Tibial artery (tissue), 4 donors: ENCODE data around the gene HDAC4.

ENCODE experiments used
- DNase-seq, 2 donors: peaks; one replicate each; pipeline ENCODE4 v3.0.0-alpha.2; 2019
- H3K27ac ChIP-seq, 2 donors: fragments of 200-600 bp; sonication (generic) in 1 of 2; 1 replicate in 1 of 2; 2 replicates in 1 of 2; pipeline ENCODE4 v1.5.1; 2018 to 2019; ENCODE audit warnings: mild to moderate bottlenecking in 1 of 2
- H3K27me3 ChIP-seq, 2 donors: fragments of 200-600 bp; sonication (generic) in 1 of 2; one replicate each; pipeline versions ENCODE4 v1.5.1 to v1.6.0; 2016 to 2019
- H3K36me3 ChIP-seq, 3 donors: fragments of 200-600 bp; sonication (generic) in 2 of 3; one replicate each; pipeline ENCODE4 v1.5.1; 2016 to 2019; ENCODE audit warnings: mild to moderate bottlenecking in 2 of 3
- H3K4me1 ChIP-seq, 4 donors: fragments of 200-600 bp; sonication (generic) in 2 of 4; 1 replicate in 3 of 4; 2 replicates in 1 of 4; pipeline ENCODE4 v1.5.1; 2016 to 2019
- H3K4me3 ChIP-seq, 2 donors: fragments of 200-600 bp; sonication (generic) in 1 of 2; 1 replicate in 1 of 2; 2 replicates in 1 of 2; pipeline ENCODE4 v1.5.1; 2018 to 2019; ENCODE audit warnings: mild to moderate bottlenecking in 2 of 2
- H3K9me3 ChIP-seq, 3 donors: fragments of 200-600 bp; sonication (generic) in 1 of 3; one replicate each; pipeline ENCODE4 v1.5.1; 2016 to 2019
- intact Hi-C: fragments of 100-400 bp; cut with DNase I; formaldehyde crosslinking; loops from one replicate; pipeline ENCODE4 v1.15.0; 2023; ENCODE audit warnings: low total_unique reads
- TF ChIP-seq, protein P1 (sequence below), 2 experiments: fragments of 200-600 bp in 1 of 2; fragments of 450-650 bp in 1 of 2; IDR thresholded peaks; one replicate each; pipeline ENCODE4 v1.5.1; 2017 to 2019; ENCODE audit warnings: antibody characterized with exemption in 2 of 2, mild to moderate bottlenecking in 1 of 2, moderate library complexity in 1 of 2

The HDAC4 gene

DNA sequence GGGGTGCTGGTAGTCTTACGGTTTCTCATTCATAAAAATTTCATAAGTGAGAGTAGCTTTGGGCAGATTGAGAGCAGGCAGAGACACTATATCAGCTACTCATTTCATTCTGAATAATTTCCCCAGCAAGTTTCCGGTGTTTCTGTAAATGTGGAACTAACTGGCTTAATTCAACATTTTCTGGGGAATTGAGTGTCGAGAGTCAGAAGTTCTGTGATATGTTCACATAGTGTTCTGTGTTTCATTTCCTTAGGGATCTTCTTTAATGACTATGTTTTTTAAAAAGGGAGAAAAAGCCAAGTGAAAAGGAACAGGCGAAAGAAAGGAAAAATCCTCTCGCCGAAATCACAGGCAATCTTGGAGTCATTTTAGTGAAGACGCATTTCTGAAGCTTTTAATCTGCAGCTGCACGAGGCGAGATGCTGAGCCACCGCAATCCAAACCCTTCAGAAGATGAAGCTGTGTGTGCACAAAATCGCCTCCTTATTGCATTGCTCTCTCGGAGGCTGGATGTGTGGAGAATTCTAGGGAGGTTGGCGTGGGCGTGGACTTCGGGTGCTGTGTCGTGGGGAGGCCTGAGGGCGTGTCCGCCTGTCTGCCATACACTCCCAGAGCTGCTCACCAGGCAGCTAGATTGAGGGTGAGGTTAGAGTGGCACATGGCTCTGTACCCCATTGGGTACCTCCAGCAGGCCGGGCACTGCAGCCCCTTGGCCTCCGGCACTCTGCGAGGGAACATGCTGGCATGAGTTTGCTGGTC is 38.4 kb upstream of the HDAC4 start:
- TF ChIP-seq, protein P1, sequence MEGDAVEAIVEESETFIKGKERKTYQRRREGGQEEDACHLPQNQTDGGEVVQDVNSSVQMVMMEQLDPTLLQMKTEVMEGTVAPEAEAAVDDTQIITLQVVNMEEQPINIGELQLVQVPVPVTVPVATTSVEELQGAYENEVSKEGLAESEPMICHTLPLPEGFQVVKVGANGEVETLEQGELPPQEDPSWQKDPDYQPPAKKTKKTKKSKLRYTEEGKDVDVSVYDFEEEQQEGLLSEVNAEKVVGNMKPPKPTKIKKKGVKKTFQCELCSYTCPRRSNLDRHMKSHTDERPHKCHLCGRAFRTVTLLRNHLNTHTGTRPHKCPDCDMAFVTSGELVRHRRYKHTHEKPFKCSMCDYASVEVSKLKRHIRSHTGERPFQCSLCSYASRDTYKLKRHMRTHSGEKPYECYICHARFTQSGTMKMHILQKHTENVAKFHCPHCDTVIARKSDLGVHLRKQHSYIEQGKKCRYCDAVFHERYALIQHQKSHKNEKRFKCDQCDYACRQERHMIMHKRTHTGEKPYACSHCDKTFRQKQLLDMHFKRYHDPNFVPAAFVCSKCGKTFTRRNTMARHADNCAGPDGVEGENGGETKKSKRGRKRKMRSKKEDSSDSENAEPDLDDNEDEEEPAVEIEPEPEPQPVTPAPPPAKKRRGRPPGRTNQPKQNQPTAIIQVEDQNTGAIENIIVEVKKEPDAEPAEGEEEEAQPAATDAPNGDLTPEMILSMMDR (IDR thresholded peaks at IDR 0.05): no peak
- intact Hi-C loops: no loop called here
- H3K4me3 ChIP-seq: no peak overlapping the region
- H3K27ac ChIP-seq: no peak overlapping the region
- peaks cover 0 to 25% of the 10 kb centered on the region in 2 donors for H3K27me3 ChIP-seq
- H3K9me3 ChIP-seq: no peaks in the 10 kb centered on the region
- no peak for DNase-seq
- H3K36me3 ChIP-seq: no peaks in the 10 kb centered on the region
- H3K4me1 ChIP-seq: peaks cover 0 to 16% (median 13%) of the 10 kb centered on the region in 4 donors

DNA sequence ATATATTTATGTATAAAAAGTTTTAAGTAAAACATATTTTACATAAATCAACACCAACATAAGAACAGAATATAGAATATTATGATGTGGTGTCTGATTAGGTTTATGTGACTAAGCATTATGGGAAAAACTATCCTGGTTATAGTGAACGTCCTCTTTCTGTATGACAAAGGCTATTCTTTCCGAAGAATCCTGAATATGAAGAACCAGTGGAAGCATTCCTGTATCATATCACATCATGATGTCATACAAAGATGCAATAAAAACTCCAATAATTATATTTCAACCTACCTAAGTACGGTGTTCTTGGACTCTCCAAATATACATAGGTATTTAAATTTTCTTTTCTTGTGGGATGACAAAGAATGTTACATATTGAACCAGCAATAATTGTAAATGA is 37.5 kb upstream of the HDAC4 start:
- TF ChIP-seq, protein P1 (IDR thresholded peaks at IDR 0.05): no peak
- H3K36me3 ChIP-seq: no peaks in the 10 kb centered on the region
- peaks cover 0 to 16% (median 13%) of the 10 kb centered on the region in 4 donors for H3K4me1 ChIP-seq
- H3K27ac ChIP-seq: no peak overlapping the region
- peaks cover 0 to 3% (median 0%) of the 10 kb centered on the region in 3 donors for H3K9me3 ChIP-seq
- intact Hi-C loops: no loop called here
- peaks cover 0 to 25% of the 10 kb centered on the region in 2 donors for H3K27me3 ChIP-seq
- DNase-seq: no peak
- no peak overlapping the region for H3K4me3 ChIP-seq

DNA sequence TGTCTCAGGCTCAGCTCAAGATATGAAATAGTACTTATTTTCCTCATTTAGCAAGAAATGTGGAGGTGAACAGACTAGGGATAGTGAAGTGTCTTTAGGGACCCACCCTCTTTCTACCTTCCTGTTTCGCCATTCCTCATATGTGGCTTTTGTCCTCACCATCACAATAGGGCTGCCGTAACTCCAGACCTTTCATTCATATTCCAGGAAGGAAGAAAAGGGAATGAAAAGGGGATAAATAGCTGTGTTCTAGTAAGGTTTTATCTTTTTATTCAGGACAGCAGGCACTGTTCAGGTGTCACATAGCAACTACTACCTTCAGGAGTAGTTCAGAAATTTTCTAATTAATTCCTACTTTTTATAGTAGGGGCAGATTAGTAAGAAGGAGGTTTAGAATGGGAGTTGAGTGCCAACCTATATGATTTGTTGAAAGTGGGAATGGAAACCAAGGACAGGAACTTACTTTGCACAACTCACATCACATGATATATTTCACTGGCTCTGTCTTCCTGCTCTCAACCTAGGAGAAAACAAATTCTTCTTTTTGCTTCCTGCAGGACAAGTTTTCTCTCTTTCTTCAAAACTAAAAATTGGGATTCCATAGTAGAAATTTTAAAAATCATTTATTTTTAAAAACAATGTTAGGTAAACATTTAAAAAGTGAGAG is 36.0 kb upstream of the HDAC4 start:
- Histone ChIP-seq H3K27ac (no peak overlapping the region), H3K4me1 (peaks cover 0 to 16% (median 13%) of the 10 kb centered on the region in 4 donors), H3K36me3 (no peaks in the 10 kb centered on the region), H3K4me3 (no peak overlapping the region), H3K9me3 (peaks cover 0 to 3% (median 0%) of the 10 kb centered on the region in 3 donors), H3K27me3 (peaks cover 0 to 25% of the 10 kb centered on the region in 2 donors)
- DNase-seq: no peak
- intact Hi-C loops: no loop called here
- TF ChIP-seq, protein P1 (IDR thresholded peaks at IDR 0.05): no peak

DNA sequence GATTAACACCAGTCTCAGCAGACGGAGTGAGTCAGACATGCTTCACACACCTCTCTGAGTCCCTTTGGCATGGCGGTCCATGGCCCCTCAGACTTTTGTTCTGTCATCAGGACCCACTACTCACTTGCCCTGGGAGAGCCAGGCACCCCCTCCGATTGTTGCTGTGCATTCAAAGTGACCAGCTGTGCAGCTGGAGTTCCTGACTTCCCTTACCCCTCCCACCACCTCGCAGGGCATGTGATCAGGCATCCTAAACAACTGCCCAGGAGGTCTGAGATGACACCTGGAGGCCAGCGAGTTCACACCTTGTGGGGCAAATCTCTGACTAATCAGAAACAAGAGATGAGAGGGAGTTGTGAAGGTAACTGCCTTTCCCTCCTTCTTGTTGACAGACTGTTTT is 35.3 kb upstream of the HDAC4 start:
- DNase-seq: no peak
- no peak overlapping the region for H3K27ac ChIP-seq
- intact Hi-C loops: no loop called here
- H3K4me1 ChIP-seq: peaks cover 0 to 14% (median 11%) of the 10 kb centered on the region in 4 donors
- no peaks in the 10 kb centered on the region for H3K36me3 ChIP-seq
- TF ChIP-seq, protein P1 (IDR thresholded peaks at IDR 0.05): no peak
- H3K27me3 ChIP-seq: peaks cover 0 to 25% of the 10 kb centered on the region in 2 donors
- no peak overlapping the region for H3K4me3 ChIP-seq
- peaks cover 0 to 3% (median 0%) of the 10 kb centered on the region in 3 donors for H3K9me3 ChIP-seq

DNA sequence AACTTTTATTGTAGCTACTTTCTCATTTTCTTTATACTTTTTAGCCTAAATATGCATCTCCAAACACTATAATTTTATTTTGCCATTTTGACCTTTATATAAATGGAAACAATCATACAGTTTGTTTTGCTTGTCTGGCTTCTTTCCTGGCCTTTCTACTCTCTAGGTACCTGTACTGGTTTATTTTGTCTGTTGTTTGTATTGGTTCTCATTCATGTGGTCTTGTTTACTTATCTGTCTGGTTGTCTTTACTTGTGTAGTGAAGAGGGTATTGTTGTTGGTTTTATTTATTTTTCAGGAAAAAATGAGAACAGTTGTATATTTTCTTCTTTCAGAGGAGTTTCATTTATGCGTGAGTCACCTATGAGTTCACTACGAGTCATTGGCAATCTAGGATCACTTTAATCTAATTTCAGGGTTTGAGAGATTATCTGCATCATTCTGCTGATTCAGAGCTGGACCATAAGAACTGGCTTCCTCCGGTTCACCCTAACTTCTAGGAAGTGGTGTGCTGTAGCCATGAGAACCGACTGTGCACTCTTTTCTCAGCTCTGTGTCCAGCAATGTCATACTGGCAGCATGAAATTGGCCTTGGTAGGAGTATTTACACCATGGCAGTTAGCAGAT is 33.1 kb upstream of the HDAC4 start:
- H3K4me3 ChIP-seq: no peak overlapping the region
- intact Hi-C loops: no loop called here
- no peaks in the 10 kb centered on the region for H3K4me1 ChIP-seq
- H3K9me3 ChIP-seq: peaks cover 0 to 3% (median 0%) of the 10 kb centered on the region in 3 donors
- DNase-seq: no peak
- H3K36me3 ChIP-seq: no peaks in the 10 kb centered on the region
- peaks cover 0 to 8% of the 10 kb centered on the region in 2 donors for H3K27me3 ChIP-seq
- H3K27ac ChIP-seq: no peak overlapping the region
- TF ChIP-seq, protein P1 (IDR thresholded peaks at IDR 0.05): no peak
